OCI-LY7 (cell line): ENCODE data around the gene INS. TPM values are rescaled to one million over a fixed set of nuclear protein-coding genes. Genes with fewer than 3 reads are reported as not detected.

Source experiments
- BruUV-seq: library from RNA; stranded (reverse); fragments of 400-500 nt; replicated peaks from 2 replicates; lab custom pipeline; 2021; lab: Mats Ljungman, UMichigan
- CTCF ChIA-PET: fragments of 300-600 bp; sonication (Branson Sonifier 250); formaldehyde crosslinking; loops from one replicate; lab custom pipeline; 2022; ENCODE audit warnings: antibody characterized with exemption; ENCODE audit not compliant: unreplicated experiment; lab: Charles Lee
- POLR2A ChIA-PET: fragments of 300-600 bp; sonication (Branson Sonifier 250); formaldehyde crosslinking; loops from one replicate; lab custom pipeline; 2022; ENCODE audit warnings: antibody characterized with exemption; lab: Charles Lee
- DNase-seq: peaks from one replicate; pipeline ENCODE4 v3.0.0-alpha.2; 2015; ENCODE audit warnings: low spot score
- H2AFZ ChIP-seq: fragments of 200-600 bp; sonication (generic), shearing (Covaris generic); 2 replicates; pipeline ENCODE4 v1.6.1; 2014; ENCODE audit warnings: mild to moderate bottlenecking, antibody characterized with exemption, low read length, moderate library complexity
- H3K27ac ChIP-seq: fragments of 200-600 bp; sonication (generic); 2 replicates; pipeline ENCODE4 v1.5.1; 2014; ENCODE audit warnings: mixed run types, low read depth, mild to moderate bottlenecking, moderate library complexity, low read length, inconsistent platforms; ENCODE audit not compliant: poor library complexity, severe bottlenecking
- H3K36me3 ChIP-seq: fragments of 200-600 bp; sonication (generic); 2 replicates; pipeline ENCODE4 v1.6.1; 2014; ENCODE audit warnings: mild to moderate bottlenecking, antibody characterized with exemption, low read length, moderate library complexity, mixed read lengths; ENCODE audit not compliant: insufficient read depth
- H3K4me1 ChIP-seq: fragments of 200-600 bp; sonication (generic); 2 replicates; pipeline ENCODE4 v1.5.1; 2014; ENCODE audit warnings: mild to moderate bottlenecking, low read length; ENCODE audit not compliant: insufficient read depth, poor library complexity, severe bottlenecking
- H3K4me2 ChIP-seq: fragments of 200-600 bp; sonication (generic); 2 replicates; pipeline ENCODE4 v1.6.1; 2014; ENCODE audit warnings: mild to moderate bottlenecking, low read length
- H3K4me3 ChIP-seq: fragments of 200-600 bp; sonication (generic); 2 replicates; pipeline ENCODE4 v1.5.1; 2014; ENCODE audit warnings: mild to moderate bottlenecking, low read depth, low read length; ENCODE audit not compliant: poor library complexity, severe bottlenecking
- H3K79me2 ChIP-seq: fragments of 200-600 bp; sonication (generic); 2 replicates; pipeline ENCODE4 v1.6.1; 2016; ENCODE audit warnings: low read depth, mild to moderate bottlenecking, low read length, moderate library complexity, mixed read lengths; ENCODE audit not compliant: insufficient read depth
- H3K9me2 ChIP-seq: fragments of 200-600 bp; sonication (generic); 2 replicates; pipeline ENCODE4 v1.6.1; 2016; ENCODE audit warnings: mild to moderate bottlenecking, low read length, mixed read lengths; ENCODE audit not compliant: insufficient read depth
- H3K9me3 ChIP-seq: fragments of 200-600 bp; sonication (generic); 2 replicates; pipeline ENCODE4 v1.6.1; 2014; ENCODE audit warnings: mild to moderate bottlenecking, mixed run types, low read length, mixed read lengths
- H4K20me1 ChIP-seq: fragments of 200-600 bp; sonication (generic); 2 replicates; pipeline ENCODE4 v1.6.1; 2014; ENCODE audit warnings: mild to moderate bottlenecking, antibody characterized with exemption, low read length, moderate library complexity, mixed read lengths; ENCODE audit not compliant: insufficient read depth
- CTCF ChIP-seq: fragments of 200-600 bp; sonication (generic); conservative IDR thresholded peaks from 2 replicates; pipeline ENCODE4 v1.5.1; 2014; ENCODE audit warnings: mild to moderate bottlenecking, antibody characterized with exemption, low read length, moderate library complexity, mixed read lengths
- EZH2phosphoT487 ChIP-seq: fragments of 200-600 bp; sonication (generic); IDR thresholded peaks from 2 replicates; pipeline ENCODE4 v1.6.1; 2018; ENCODE audit warnings: low read depth, borderline replicate concordance, mild to moderate bottlenecking, mixed run types, antibody characterized with exemption, low read length, moderate library complexity, mixed read lengths
- intact Hi-C: fragments of 100-400 bp; cut with micrococcal nuclease; formaldehyde crosslinking; loops from one replicate; pipeline ENCODE4 v1.10.0; 2022; ENCODE audit not compliant: unreplicated experiment
- total RNA-seq, 2 experiments: library from RNA; depleted of rRNA in 1 of 2; stranded (reverse); fragments of >200 nt in 1 of 2; shearing (Covaris generic) in 1 of 2; gene quantifications; 2 replicates each; pipeline ENCODE4 v1.2.3, GENCODE V29; 2014 to 2022

The INS gene
- total RNA-seq, 2 experiments from 2014 or later, result not detected

- no peak overlapping the region for H2AFZ ChIP-seq
- H3K4me2 ChIP-seq, result no peak overlapping the region
- no peaks in the 10 kb centered on the region for H3K36me3 ChIP-seq
- no peak for TF ChIP-seq CTCF
- TF ChIP-seq EZH2phosphoT487, result no peak
- ChIA-PET POLR2A (no interaction called here), CTCF (interaction anchor here (0.6 to 1.0 kb wide), 3 partner anchors 33 to 224 kb away, joined by 3 read pairs; no protein-coding TSS in a partner anchor)
- no peak overlapping the region for H3K27ac ChIP-seq
- intact Hi-C loops, result loop anchor here (5.0 kb wide), 1 partner anchor 204 kb away; the partner anchor contains the start of gene TSSC4
- no peaks in the 10 kb centered on the region for H3K79me2 ChIP-seq
- no peak overlapping the region for H3K4me3 ChIP-seq
- BruUV-seq, result no TSS peak
- no peaks in the 10 kb centered on the region for H3K9me2 ChIP-seq
- H3K9me3 ChIP-seq, result no peaks in the 10 kb centered on the region
- H4K20me1 ChIP-seq, result no peaks in the 10 kb centered on the region
- peaks cover 3% of the 10 kb centered on the region for H3K4me1 ChIP-seq
- no peak for DNase-seq
Observed at GRCh38 chr11:2198621-2199365, 37.8 kb upstream of the INS start.

- no peak overlapping the region for H3K4me2 ChIP-seq
- H3K36me3 ChIP-seq, result no peaks in the 10 kb centered on the region
- H3K79me2 ChIP-seq, result no peaks in the 10 kb centered on the region
- no TSS peak for BruUV-seq
- H3K4me3 ChIP-seq, result no peak overlapping the region
- no peak for DNase-seq
- H2AFZ ChIP-seq, result no peak overlapping the region
- H4K20me1 ChIP-seq, result no peaks in the 10 kb centered on the region
- H3K27ac ChIP-seq, result no peak overlapping the region
- H3K4me1 ChIP-seq, result peaks cover 3% of the 10 kb centered on the region
- TF ChIP-seq CTCF, result no peak
- TF ChIP-seq EZH2phosphoT487, result no peak
- intact Hi-C loops, result loop anchor here (1.0 to 5.0 kb wide), 4 partner anchors 67 to 221 kb away; partner anchors contain the start of gene TSSC4
- ChIA-PET POLR2A (no interaction called here), CTCF (interaction anchor here (0.5 to 1.0 kb wide), 4 partner anchors 34 to 942 kb away, joined by 3 read pairs; no protein-coding TSS in a partner anchor)
- no peaks in the 10 kb centered on the region for H3K9me2 ChIP-seq
- no peaks in the 10 kb centered on the region for H3K9me3 ChIP-seq
Observed at GRCh38 chr11:2197771-2198520, 36.9 kb upstream of the INS start.
